ENCODE measurements around the gene MMP21. TPM values are rescaled to one million over a fixed set of nuclear protein-coding genes. Genes with fewer than 3 reads are reported as not detected.

MMP21 gene
- total and polyA plus RNA-seq, 3 donors from 2014 or later: 0.31 to 0.43 TPM; not detected in 1

- H3K27ac ChIP-seq: no peak overlapping the region
- TF ChIP-seq POLR2A (IDR thresholded peaks at IDR 0.05): no peak
- TF ChIP-seq CTCF (IDR thresholded peaks at IDR 0.05): no peak
- H3K4me1 ChIP-seq: no peaks in the 10 kb centered on the region
- no peak for DNase-seq
- no peak overlapping the region for H3K4me3 ChIP-seq
- no peaks in the 10 kb centered on the region for H3K9me3 ChIP-seq
- no peaks in the 10 kb centered on the region for H3K27me3 ChIP-seq
- no peaks in the 10 kb centered on the region for H3K36me3 ChIP-seq (ENCODE audit: low read depth, missing control alignments)
- WGBS, 2 donors: 31 to 42% methylated on average over 1 of the region's 1 CpG
- intact Hi-C loops (cut with DNase I; ENCODE audit: low total_unique reads): no loop called here
Observed at GRCh38 chr10:125811251-125811650, 35.6 kb upstream of the MMP21 start.

- Histone ChIP-seq H3K4me1 (no peaks in the 10 kb centered on the region), H3K4me3 (no peak overlapping the region), H3K27me3 (no peaks in the 10 kb centered on the region), H3K36me3 (ENCODE audit: low read depth, missing control alignments) (no peaks in the 10 kb centered on the region), H3K9me3 (no peaks in the 10 kb centered on the region), H3K27ac (no peak overlapping the region)
- intact Hi-C loops (cut with DNase I; ENCODE audit: low total_unique reads): no loop called here
- no peak for DNase-seq
- WGBS, 2 donors: 90 to 100% methylated on average over 1 of the region's 1 CpG
- TF ChIP-seq CTCF (IDR thresholded peaks at IDR 0.05) (no peak), POLR2A (IDR thresholded peaks at IDR 0.05) (no peak)
Observed at GRCh38 chr10:125808047-125808446, 32.4 kb upstream of the MMP21 start.

GRCh38 chr10:125802739-125803138 is 27.1 kb upstream of the MMP21 start:
- H3K9me3 ChIP-seq: no peaks in the 10 kb centered on the region
- no peak for TF ChIP-seq CTCF (IDR thresholded peaks at IDR 0.05)
- TF ChIP-seq POLR2A (IDR thresholded peaks at IDR 0.05): no peak
- intact Hi-C loops (cut with DNase I; ENCODE audit: low total_unique reads): no loop called here
- no peak overlapping the region for H3K27ac ChIP-seq
- no peak for DNase-seq
- no peaks in the 10 kb centered on the region for H3K27me3 ChIP-seq
- H3K4me3 ChIP-seq: no peak overlapping the region
- H3K36me3 ChIP-seq (ENCODE audit: low read depth, missing control alignments): no peaks in the 10 kb centered on the region
- WGBS, 2 donors: 97% methylated on average over 7 of the region's 7 CpGs
- no peaks in the 10 kb centered on the region for H3K4me1 ChIP-seq

GRCh38 chr10:125802131-125802530 is 26.5 kb upstream of the MMP21 start:
- H3K36me3 ChIP-seq (ENCODE audit: low read depth, missing control alignments): no peaks in the 10 kb centered on the region
- no peak overlapping the region for H3K4me3 ChIP-seq
- no peak overlapping the region for H3K27ac ChIP-seq
- no peak for DNase-seq
- no peaks in the 10 kb centered on the region for H3K9me3 ChIP-seq
- no peaks in the 10 kb centered on the region for H3K4me1 ChIP-seq
- TF ChIP-seq CTCF (IDR thresholded peaks at IDR 0.05) (no peak), POLR2A (IDR thresholded peaks at IDR 0.05) (no peak)
- intact Hi-C loops (cut with DNase I; ENCODE audit: low total_unique reads): no loop called here
- 79 to 80% methylated on average over 5 of the region's 5 CpGs for WGBS, 2 donors
- H3K27me3 ChIP-seq: no peaks in the 10 kb centered on the region

- Histone ChIP-seq H3K9me3 (no peaks in the 10 kb centered on the region), H3K36me3 (ENCODE audit: low read depth, missing control alignments) (no peaks in the 10 kb centered on the region), H3K4me3 (no peak overlapping the region), H3K4me1 (no peaks in the 10 kb centered on the region), H3K27ac (no peak overlapping the region), H3K27me3 (no peaks in the 10 kb centered on the region)
- TF ChIP-seq POLR2A (IDR thresholded peaks at IDR 0.05) (no peak), CTCF (IDR thresholded peaks at IDR 0.05) (no peak)
- WGBS, 2 donors: 59 to 79% methylated on average over 1 of the region's 1 CpG
- DNase-seq: no peak
- intact Hi-C loops (cut with DNase I; ENCODE audit: low total_unique reads): no loop called here
Observed at GRCh38 chr10:125801574-125801973, 26.0 kb upstream of the MMP21 start.
